Nephron progenitor cell (in vitro differentiated cells): ENCODE measurements around the gene VSTM5.
"Not testable (repeated sequence)": the region's sequence is repeated elsewhere in the genome, so short reads cannot be mapped to it uniquely, and the experiment has no call there.

Source experiments
- DNase-seq: peaks from one replicate; pipeline ENCODE4 v3.0.0; 2021
- H3K27ac Mint-ChIP-seq: 2 replicates; pipeline ENCODE4 v1.8.0; 2021; ENCODE audit warnings: mild to moderate bottlenecking, moderate library complexity, mixed read lengths
- H3K27me3 Mint-ChIP-seq: 2 replicates; pipeline ENCODE4 v1.8.0; 2021; ENCODE audit warnings: mild to moderate bottlenecking, low read depth, mixed read lengths; ENCODE audit not compliant: poor library complexity
- H3K36me3 Mint-ChIP-seq: 2 replicates; pipeline ENCODE4 v1.8.0; 2021; ENCODE audit warnings: low read depth, mixed read lengths
- H3K4me1 Mint-ChIP-seq: 2 replicates; pipeline ENCODE4 v1.8.0; 2021; ENCODE audit warnings: mixed read lengths
- H3K4me3 Mint-ChIP-seq: 2 replicates; pipeline ENCODE4 v1.8.0; 2021; ENCODE audit warnings: mild to moderate bottlenecking, moderate library complexity, mixed read lengths
- H3K9me3 Mint-ChIP-seq: 2 replicates; pipeline ENCODE4 v1.8.0; 2021; ENCODE audit warnings: mild to moderate bottlenecking, moderate library complexity, mixed read lengths
- TF ChIP-seq, protein P1 (sequence below): fragments of 200-600 bp; sonication (generic); IDR thresholded peaks from 2 replicates; pipeline ENCODE4 v1.5.0; 2021; ENCODE audit warnings: antibody characterized with exemption

VSTM5 gene

DNA sequence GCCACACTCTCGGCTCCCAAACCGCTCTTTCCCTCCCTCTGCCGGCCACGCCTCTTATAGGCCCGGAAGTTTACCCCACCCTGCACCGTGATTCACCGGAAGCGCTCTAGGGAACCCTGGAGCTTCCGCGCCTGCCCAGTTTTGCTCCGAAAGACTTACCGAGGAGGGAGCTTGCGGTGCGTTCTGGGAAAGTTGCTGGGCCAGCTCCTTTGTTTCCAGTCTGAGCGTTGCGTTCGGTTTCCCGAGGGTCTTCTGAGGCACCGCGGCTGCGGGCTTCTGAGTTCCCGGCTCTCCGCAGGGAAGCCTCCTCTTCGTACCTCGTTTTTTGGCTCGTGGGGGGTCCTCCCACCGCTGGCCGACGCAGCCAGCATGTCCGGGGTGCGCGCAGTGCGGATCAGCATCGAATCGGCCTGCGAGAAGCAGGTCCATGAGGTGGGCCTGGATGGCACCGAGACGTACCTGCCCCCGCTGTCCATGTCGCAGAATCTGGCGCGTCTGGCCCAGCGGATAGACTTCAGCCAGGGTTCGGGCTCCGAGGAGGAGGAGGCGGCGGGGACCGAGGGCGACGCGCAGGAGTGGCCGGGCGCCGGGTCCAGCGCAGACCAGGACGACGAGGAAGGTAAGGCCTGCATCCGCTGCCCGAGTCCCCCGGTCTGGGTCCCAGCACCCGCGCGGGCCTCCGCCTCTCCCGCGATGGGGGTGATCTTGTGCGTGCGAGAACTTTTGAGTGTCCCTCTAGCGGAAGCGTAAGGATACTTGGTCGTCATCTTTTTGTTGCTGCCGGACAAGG is 66.1 kb downstream of the VSTM5 start, which contains the start of gene MED17:
Gene MED17, plus strand, starts transcription at position 138 of the 790 bp plus-strand sequence. Its CDS starts 232 bp downstream, at position 370.
- H3K9me3 Mint-ChIP-seq: peaks cover 8% of the 10 kb centered on the region
- no peaks in the 10 kb centered on the region for H3K27me3 Mint-ChIP-seq
- H3K27ac Mint-ChIP-seq: peak within 1 kb of the TSS; percentile 99
- peaks cover 43% of the 10 kb centered on the region for H3K36me3 Mint-ChIP-seq
- peaks cover 44% of the 10 kb centered on the region for H3K4me1 Mint-ChIP-seq
- TF ChIP-seq, protein P1, sequence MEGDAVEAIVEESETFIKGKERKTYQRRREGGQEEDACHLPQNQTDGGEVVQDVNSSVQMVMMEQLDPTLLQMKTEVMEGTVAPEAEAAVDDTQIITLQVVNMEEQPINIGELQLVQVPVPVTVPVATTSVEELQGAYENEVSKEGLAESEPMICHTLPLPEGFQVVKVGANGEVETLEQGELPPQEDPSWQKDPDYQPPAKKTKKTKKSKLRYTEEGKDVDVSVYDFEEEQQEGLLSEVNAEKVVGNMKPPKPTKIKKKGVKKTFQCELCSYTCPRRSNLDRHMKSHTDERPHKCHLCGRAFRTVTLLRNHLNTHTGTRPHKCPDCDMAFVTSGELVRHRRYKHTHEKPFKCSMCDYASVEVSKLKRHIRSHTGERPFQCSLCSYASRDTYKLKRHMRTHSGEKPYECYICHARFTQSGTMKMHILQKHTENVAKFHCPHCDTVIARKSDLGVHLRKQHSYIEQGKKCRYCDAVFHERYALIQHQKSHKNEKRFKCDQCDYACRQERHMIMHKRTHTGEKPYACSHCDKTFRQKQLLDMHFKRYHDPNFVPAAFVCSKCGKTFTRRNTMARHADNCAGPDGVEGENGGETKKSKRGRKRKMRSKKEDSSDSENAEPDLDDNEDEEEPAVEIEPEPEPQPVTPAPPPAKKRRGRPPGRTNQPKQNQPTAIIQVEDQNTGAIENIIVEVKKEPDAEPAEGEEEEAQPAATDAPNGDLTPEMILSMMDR: no peak
- peak within 1 kb of the TSS; percentile 98 for H3K4me3 Mint-ChIP-seq
- peak; percentile 86 for DNase-seq

DNA sequence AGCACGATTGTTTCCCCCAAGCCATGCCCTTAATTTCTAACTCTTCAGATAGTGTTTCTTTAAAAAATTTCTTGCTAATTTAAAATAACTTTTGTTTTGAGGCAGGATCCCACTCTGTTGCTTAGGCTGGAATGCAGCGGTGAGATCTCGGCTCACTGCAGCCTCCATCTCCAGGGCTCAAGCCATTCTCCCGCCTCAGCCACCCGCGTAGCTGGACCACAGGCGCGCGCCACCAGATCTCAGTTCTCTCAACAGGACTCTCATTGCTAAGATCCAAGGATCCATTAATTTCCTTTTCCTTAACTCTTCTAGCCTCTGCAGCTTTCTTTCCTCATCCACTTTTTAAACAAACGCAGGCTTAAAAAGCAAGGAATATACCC is 66.7 kb downstream of the VSTM5 start:
- TF ChIP-seq, protein P1: no peak
- Mint-ChIP-seq H3K9me3 (peaks cover 10% of the 10 kb centered on the region), H3K36me3 (peaks cover 39% of the 10 kb centered on the region), H3K27me3 (no peaks in the 10 kb centered on the region), H3K4me1 (peaks cover 44% of the 10 kb centered on the region), H3K4me3 (peak overlapping the region; percentile 98), H3K27ac (no peak overlapping the region)
- DNase-seq: no peak

- TF ChIP-seq, protein P1: no peak
- DNase-seq: no peak
- H3K4me1 Mint-ChIP-seq: peaks cover 44% of the 10 kb centered on the region
- H3K4me3 Mint-ChIP-seq: peak overlapping the region; percentile 98
- peaks cover 36% of the 10 kb centered on the region for H3K36me3 Mint-ChIP-seq
- no peak overlapping the region for H3K27ac Mint-ChIP-seq
- H3K9me3 Mint-ChIP-seq: peaks cover 11% of the 10 kb centered on the region
- no peaks in the 10 kb centered on the region for H3K27me3 Mint-ChIP-seq
These were observed 67.1 kb downstream of the VSTM5 start for GRCh38 chr11:93783362-93783761.

DNA sequence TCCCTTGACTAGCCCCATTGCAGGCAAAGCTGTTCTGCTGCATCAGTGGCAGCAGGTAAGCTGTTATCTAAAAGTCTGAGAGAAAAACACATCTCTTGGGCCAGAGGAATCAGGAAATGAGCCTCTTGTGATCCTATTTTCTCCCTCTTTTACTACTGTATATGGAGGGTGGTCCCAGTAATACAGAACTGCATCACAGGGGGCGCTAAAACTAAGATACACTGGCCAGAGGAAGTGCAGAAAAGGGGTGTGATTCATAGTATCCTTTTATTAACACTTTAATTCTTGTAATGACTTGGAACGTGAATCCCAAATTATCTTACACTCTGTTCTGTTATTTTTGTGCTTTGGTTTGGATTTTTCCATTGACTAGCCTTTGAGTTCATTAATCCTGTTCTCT is 75.1 kb downstream of the VSTM5 start:
- TF ChIP-seq, protein P1: no peak
- H3K4me1 Mint-ChIP-seq: no peaks in the 10 kb centered on the region
- H3K9me3 Mint-ChIP-seq: peaks cover 16% of the 10 kb centered on the region
- H3K36me3 Mint-ChIP-seq: peaks cover 8% of the 10 kb centered on the region
- H3K27ac Mint-ChIP-seq: peak overlapping the region; percentile 59
- H3K4me3 Mint-ChIP-seq: no peak overlapping the region
- peak; percentile 17 for DNase-seq
- peaks cover 5% of the 10 kb centered on the region for H3K27me3 Mint-ChIP-seq

DNA sequence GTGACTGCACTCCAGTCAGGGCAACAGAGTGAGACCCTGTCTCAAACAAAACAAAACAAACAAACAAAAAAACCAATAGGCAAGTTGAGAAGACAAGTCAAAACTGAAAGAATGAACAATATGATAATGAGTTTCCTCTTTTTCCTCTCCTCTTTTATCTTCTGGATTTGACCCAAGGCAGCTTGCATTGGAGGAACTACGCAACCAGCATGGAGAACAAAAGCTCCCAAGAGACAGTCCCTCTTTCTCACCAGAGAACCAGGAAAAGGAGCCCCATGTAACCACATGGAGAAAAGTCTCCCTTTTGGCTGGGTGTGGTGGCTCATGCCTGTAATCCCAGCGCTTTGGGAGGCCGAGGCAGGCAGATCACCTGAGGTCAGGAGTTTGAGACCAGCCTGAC is 75.9 kb downstream of the VSTM5 start:
- not testable (repeated sequence) for H3K27ac Mint-ChIP-seq, H3K36me3 Mint-ChIP-seq, DNase-seq, H3K27me3 Mint-ChIP-seq, H3K9me3 Mint-ChIP-seq, H3K4me1 Mint-ChIP-seq, H3K4me3 Mint-ChIP-seq

DNA sequence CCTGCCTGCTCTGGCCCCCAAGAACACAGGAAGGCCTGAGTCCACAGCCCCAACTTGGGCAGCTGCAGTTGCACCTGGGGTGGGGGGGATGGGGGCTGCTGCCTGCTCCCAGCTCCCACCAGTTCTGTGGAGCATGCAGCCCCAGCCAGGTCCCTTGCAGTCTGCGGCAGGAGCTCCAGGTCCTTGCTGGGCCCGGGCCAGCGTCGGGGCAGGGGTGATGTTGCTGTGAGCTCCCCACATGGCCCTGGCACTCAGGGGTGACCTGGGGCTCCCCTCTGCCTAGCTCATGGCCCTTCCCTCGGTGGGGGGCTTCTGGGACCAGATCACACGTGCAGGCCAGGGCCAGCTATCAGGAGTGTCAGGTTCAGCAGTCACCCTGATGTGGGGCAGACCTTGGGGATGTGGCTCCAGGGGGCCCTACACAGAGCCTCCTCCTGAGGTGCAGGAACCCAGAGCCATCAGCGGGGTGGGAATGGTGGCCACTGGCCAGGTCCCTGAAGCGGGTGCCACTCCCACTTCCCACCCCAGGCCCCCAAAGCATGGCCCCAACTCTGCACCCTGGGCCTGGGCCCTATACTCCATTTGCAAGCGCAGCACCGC is 76.7 kb downstream of the VSTM5 start:
- Mint-ChIP-seq H3K4me3 (no peak overlapping the region), H3K9me3 (peaks cover 5% of the 10 kb centered on the region), H3K36me3 (no peaks in the 10 kb centered on the region), H3K27ac (no peak overlapping the region), H3K4me1 (no peaks in the 10 kb centered on the region), H3K27me3 (peaks cover 5% of the 10 kb centered on the region)
- no peak for DNase-seq
- TF ChIP-seq, protein P1: no peak
